Fibroblast of mammary gland (primary cell): ENCODE measurements around the gene SPECC1.
"Not testable (repeated sequence)": the region's sequence is repeated elsewhere in the genome, so short reads cannot be mapped to it uniquely, and the experiment has no call there.

Experiments
- DNase-seq: peaks from one replicate; pipeline ENCODE4 v3.0.0-alpha.2; 2010; ENCODE audit warnings: low read depth
- H3K4me3 ChIP-seq: 2 replicates; pipeline ENCODE4 v1.5.1; 2011; ENCODE audit warnings: low read depth, mild to moderate bottlenecking, low read length, moderate library complexity; ENCODE audit not compliant: control insufficient read depth
- CTCF ChIP-seq: conservative IDR thresholded peaks from 2 replicates; pipeline ENCODE4 v1.5.1; 2011; ENCODE audit warnings: low read depth, low read length, inconsistent platforms; ENCODE audit not compliant: control insufficient read depth, insufficient read depth

The SPECC1 gene

GRCh38 chr17:20228860-20229259 lies 219.7 kb downstream of the SPECC1 start:
- TF ChIP-seq CTCF, result no peak
- no peak for DNase-seq
- no peak overlapping the region for H3K4me3 ChIP-seq

- H3K4me3 ChIP-seq, result no peak overlapping the region
- no peak for TF ChIP-seq CTCF
These were observed 221.8 kb downstream of the SPECC1 start for GRCh38 chr17:20230924-20231323.

GRCh38 chr17:20232611-20233010 lies 223.5 kb downstream of the SPECC1 start:
- no peak for DNase-seq
- H3K4me3 ChIP-seq, result no peak overlapping the region
- no peak for TF ChIP-seq CTCF

More at GRCh38 chr17:20230924-20231323, 221.8 kb downstream of the SPECC1 start:
- no peak for DNase-seq

GRCh38 chr17:20234276-20234675 lies 225.1 kb downstream of the SPECC1 start:
- no peak for TF ChIP-seq CTCF
- no peak overlapping the region for H3K4me3 ChIP-seq
- DNase-seq, result no peak

GRCh38 chr17:20235747-20236146 lies 226.6 kb downstream of the SPECC1 start:
- H3K4me3 ChIP-seq, result no peak overlapping the region
- no peak for DNase-seq
- no peak for TF ChIP-seq CTCF

GRCh38 chr17:20236578-20237227 lies 227.5 kb downstream of the SPECC1 start:
- no peak for DNase-seq
- TF ChIP-seq CTCF, result no peak
- no peak overlapping the region for H3K4me3 ChIP-seq

GRCh38 chr17:20239776-20240175 lies 230.6 kb downstream of the SPECC1 start:
- DNase-seq, H3K4me3 ChIP-seq: not testable (repeated sequence)
